NCI-H146 treated with DMSO at 0.1 percent for 48 hours (cell line): ENCODE measurements around the gene ARL14EP.

Experiments
- DNase-seq: peaks from one replicate; lab custom pipeline; 2025; ENCODE audit not compliant: unreplicated experiment; lab: John Stamatoyannopoulos, UW

Gene ARL14EP

GRCh38 chr11:30322826-30323710 is at the start of gene ARL14EP:
ARL14EP (plus strand) TSS chr11:30323104; CDS start chr11:30330949, 7,845 bp downstream.
- DNase-seq = peak; percentile 93

- DNase-seq = no peak
Measured at GRCh38 chr11:30277176-30277575, 45.7 kb upstream of the ARL14EP start.

GRCh38 chr11:30279796-30280195 is 43.1 kb upstream of the ARL14EP start:
- no peak for DNase-seq

GRCh38 chr11:30281476-30282288 is 41.2 kb upstream of the ARL14EP start:
- DNase-seq = no peak

- no peak for DNase-seq
Measured at GRCh38 chr11:30282289-30282631, 40.6 kb upstream of the ARL14EP start.

- DNase-seq = no peak
Measured at GRCh38 chr11:30284836-30285235, 38.1 kb upstream of the ARL14EP start.

- DNase-seq = no peak
Measured at GRCh38 chr11:30285416-30286121, 37.3 kb upstream of the ARL14EP start.

GRCh38 chr11:30291331-30291730 is 31.6 kb upstream of the ARL14EP start:
- no peak for DNase-seq

- DNase-seq = no peak
Measured at GRCh38 chr11:30292545-30292944, 30.4 kb upstream of the ARL14EP start.

GRCh38 chr11:30295178-30295885 is 27.6 kb upstream of the ARL14EP start:
- no peak for DNase-seq

GRCh38 chr11:30304620-30305019 is 18.3 kb upstream of the ARL14EP start:
- no peak for DNase-seq

- no peak for DNase-seq
Measured at GRCh38 chr11:30310623-30311022, 12.3 kb upstream of the ARL14EP start.

GRCh38 chr11:30311189-30311588 is 11.7 kb upstream of the ARL14EP start:
- DNase-seq = no peak

GRCh38 chr11:30312243-30312642 is 10.7 kb upstream of the ARL14EP start:
- DNase-seq = no peak

- DNase-seq = no peak
Measured at GRCh38 chr11:30313580-30313979, 9.3 kb upstream of the ARL14EP start.

GRCh38 chr11:30314625-30315024 is 8.3 kb upstream of the ARL14EP start:
- no peak for DNase-seq

GRCh38 chr11:30316237-30316636 is 6.7 kb upstream of the ARL14EP start:
- DNase-seq = no peak

GRCh38 chr11:30317030-30317429 is 5.9 kb upstream of the ARL14EP start:
- DNase-seq = no peak

GRCh38 chr11:30321321-30321720 is 1.6 kb upstream of the ARL14EP start:
- no peak for DNase-seq

GRCh38 chr11:30322191-30322590 is 713 bp upstream of the ARL14EP start:
- DNase-seq = no peak
